GM19452 (cell line): ENCODE results near the gene BPTF.
"Not testable (repeated sequence)": the region's sequence is repeated elsewhere in the genome, so short reads cannot be mapped to it uniquely, and the experiment has no call there.

Experiments used
- ATAC-seq: cut with Tn5 transposase; IDR thresholded peaks from one replicate; pipeline ENCODE4 v1.9.1; 2021; ENCODE audit not compliant: unreplicated experiment

Gene BPTF

GRCh38 chr17:67824735-67825626 is at the start of gene BPTF:
Gene BPTF (plus strand): TSS chr17:67825503. CDS start chr17:67825725, 222 bp downstream.
- ATAC-seq: peak; percentile 79

- no peak for ATAC-seq
Observed at GRCh38 chr17:67779098-67779672, 46.1 kb upstream of the BPTF start.

GRCh38 chr17:67784364-67785121 is 40.8 kb upstream of the BPTF start:
- ATAC-seq: no peak

GRCh38 chr17:67785122-67785477 is 40.2 kb upstream of the BPTF start:
- no peak for ATAC-seq

- ATAC-seq: no peak
Observed at GRCh38 chr17:67785504-67785903, 39.8 kb upstream of the BPTF start.

- peak; percentile 88 for ATAC-seq
Observed at GRCh38 chr17:67800495-67800928, 24.8 kb upstream of the BPTF start.

- no peak for ATAC-seq
Observed at GRCh38 chr17:67801626-67802175, 23.6 kb upstream of the BPTF start.

- ATAC-seq: no peak
Observed at GRCh38 chr17:67810464-67810863, 14.8 kb upstream of the BPTF start.

- ATAC-seq: not testable (repeated sequence)
Observed at GRCh38 chr17:67812380-67812779, 12.9 kb upstream of the BPTF start.

- no peak for ATAC-seq
Observed at GRCh38 chr17:67813803-67814180, 11.5 kb upstream of the BPTF start.

- peak; percentile 63 for ATAC-seq
Observed at GRCh38 chr17:67818110-67819002, 6.9 kb upstream of the BPTF start.

GRCh38 chr17:67819722-67820121 is 5.6 kb upstream of the BPTF start:
- no peak for ATAC-seq

GRCh38 chr17:67821871-67822367 is 3.4 kb upstream of the BPTF start:
- no peak for ATAC-seq

- peak; percentile 35 for ATAC-seq
Observed at GRCh38 chr17:67825627-67826601, 611 bp downstream of the BPTF start.

GRCh38 chr17:67829331-67829730 is 4.0 kb downstream of the BPTF start:
- ATAC-seq: no peak

GRCh38 chr17:67830440-67830839 is 5.1 kb downstream of the BPTF start:
- ATAC-seq: no peak

GRCh38 chr17:67831268-67831667 is 6.0 kb downstream of the BPTF start:
- ATAC-seq: no peak

GRCh38 chr17:67833134-67833533 is 7.8 kb downstream of the BPTF start:
- no peak for ATAC-seq
